Mucosa of rectum (tissue), 2 donors: Measurements from ENCODE around the gene KCTD8.

Source experiments
- H3K27ac ChIP-seq, 2 donors: one replicate each; pipeline ENCODE4 v1.7.0; 2013; ENCODE audit warnings: inconsistent platforms in 2 of 2, low read depth in 2 of 2, low read length in 2 of 2
- H3K27me3 ChIP-seq, 2 donors: one replicate each; pipeline ENCODE4 v1.7.0; 2013; ENCODE audit warnings: low read length in 2 of 2; ENCODE audit not compliant: control insufficient read depth in 2 of 2, insufficient read depth in 2 of 2
- H3K36me3 ChIP-seq, 2 donors: one replicate each; pipeline ENCODE4 v1.7.0; 2013; ENCODE audit warnings: low read length in 2 of 2; ENCODE audit not compliant: control insufficient read depth in 2 of 2, insufficient read depth in 2 of 2
- H3K4me1 ChIP-seq, 2 donors: one replicate each; pipeline ENCODE4 v1.7.0; 2013; ENCODE audit warnings: low read length in 2 of 2, mild to moderate bottlenecking in 1 of 2; ENCODE audit not compliant: control insufficient read depth in 2 of 2, insufficient read depth in 2 of 2
- H3K4me3 ChIP-seq, 2 donors: one replicate each; pipeline ENCODE4 v1.7.0; 2013; ENCODE audit warnings: low read length in 2 of 2
- H3K9ac ChIP-seq, 2 donors: one replicate each; pipeline ENCODE4 v1.7.0; 2013; ENCODE audit warnings: low read length in 2 of 2, low read depth in 1 of 2, mild to moderate bottlenecking in 1 of 2
- H3K9me3 ChIP-seq, 2 donors: one replicate each; pipeline ENCODE4 v1.7.0; 2013; ENCODE audit warnings: low read length in 2 of 2; ENCODE audit not compliant: control insufficient read depth in 2 of 2
- donor health status: healthy.
- donor health status: Normal muscosa, but diverticular disease.

Gene KCTD8

GRCh38 chr4:44448521-44449461 lies at the start of gene KCTD8:
TSS of gene KCTD8 (minus strand) at chr4:44448809.
- H3K4me1 ChIP-seq = peaks cover 4% of the 10 kb centered on the region in 2 donors
- H3K9me3 ChIP-seq = no peaks in the 10 kb centered on the region
- H3K36me3 ChIP-seq = no peaks in the 10 kb centered on the region
- peak within 1 kb of the TSS; percentile 66 to 71 for H3K4me3 ChIP-seq
- H3K27me3 ChIP-seq = peaks cover 10 to 20% of the 10 kb centered on the region in 2 donors
- peak within 1 kb of the TSS in 1 of 2 donors; percentile 23 for H3K27ac ChIP-seq
- H3K9ac ChIP-seq = peak within 1 kb of the TSS in 1 of 2 donors; percentile 43

GRCh38 chr4:44494810-44495701 lies 46.4 kb upstream of the KCTD8 start:
- H3K27ac ChIP-seq = no peak overlapping the region
- no peaks in the 10 kb centered on the region for H3K27me3 ChIP-seq
- H3K4me1 ChIP-seq = no peaks in the 10 kb centered on the region
- no peak overlapping the region for H3K9ac ChIP-seq
- H3K4me3 ChIP-seq = no peak overlapping the region
- no peaks in the 10 kb centered on the region for H3K9me3 ChIP-seq
- no peaks in the 10 kb centered on the region for H3K36me3 ChIP-seq

GRCh38 chr4:44493924-44494323 lies 45.3 kb upstream of the KCTD8 start:
- H3K27me3 ChIP-seq = no peaks in the 10 kb centered on the region
- no peaks in the 10 kb centered on the region for H3K4me1 ChIP-seq
- no peak overlapping the region for H3K4me3 ChIP-seq
- no peaks in the 10 kb centered on the region for H3K9me3 ChIP-seq
- no peaks in the 10 kb centered on the region for H3K36me3 ChIP-seq
- H3K27ac ChIP-seq = no peak overlapping the region
- H3K9ac ChIP-seq = no peak overlapping the region

- H3K4me3 ChIP-seq = no peak overlapping the region
- no peaks in the 10 kb centered on the region for H3K36me3 ChIP-seq
- H3K9ac ChIP-seq = no peak overlapping the region
- no peaks in the 10 kb centered on the region for H3K27me3 ChIP-seq
- H3K9me3 ChIP-seq = peaks cover 0 to 3% of the 10 kb centered on the region in 2 donors
- H3K27ac ChIP-seq = no peak overlapping the region
- no peaks in the 10 kb centered on the region for H3K4me1 ChIP-seq
Measured at GRCh38 chr4:44487341-44487740, 38.7 kb upstream of the KCTD8 start.

DNA sequence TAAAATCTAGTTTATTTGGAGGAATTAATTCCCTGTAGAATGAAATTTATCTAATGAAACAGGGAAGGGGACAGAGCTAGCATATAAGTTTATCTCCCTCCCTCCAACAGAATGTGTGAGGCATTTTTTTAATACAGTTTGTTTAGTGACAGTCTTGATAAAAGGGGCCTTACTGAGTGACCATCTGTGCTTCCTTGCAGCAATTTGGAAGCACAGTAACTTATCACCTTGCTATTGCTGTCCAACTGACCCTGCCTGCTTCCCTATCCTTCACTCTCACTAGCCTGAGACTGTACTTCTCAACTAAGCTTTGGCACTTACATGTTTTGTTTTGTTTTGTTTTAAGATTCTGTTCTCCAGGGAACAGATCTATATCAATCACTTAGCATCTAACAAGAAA lies 31.1 kb upstream of the KCTD8 start:
- no peaks in the 10 kb centered on the region for H3K36me3 ChIP-seq
- H3K4me3 ChIP-seq = no peak overlapping the region
- H3K27ac ChIP-seq = no peak overlapping the region
- H3K27me3 ChIP-seq = no peaks in the 10 kb centered on the region
- H3K4me1 ChIP-seq = no peaks in the 10 kb centered on the region
- no peaks in the 10 kb centered on the region for H3K9me3 ChIP-seq
- no peak overlapping the region for H3K9ac ChIP-seq

GRCh38 chr4:44462259-44462658 lies 13.7 kb upstream of the KCTD8 start:
- Histone ChIP-seq H3K9ac (no peak overlapping the region), H3K4me1 (no peaks in the 10 kb centered on the region), H3K27ac (no peak overlapping the region), H3K27me3 (no peaks in the 10 kb centered on the region), H3K9me3 (no peaks in the 10 kb centered on the region), H3K36me3 (no peaks in the 10 kb centered on the region), H3K4me3 (no peak overlapping the region)

DNA sequence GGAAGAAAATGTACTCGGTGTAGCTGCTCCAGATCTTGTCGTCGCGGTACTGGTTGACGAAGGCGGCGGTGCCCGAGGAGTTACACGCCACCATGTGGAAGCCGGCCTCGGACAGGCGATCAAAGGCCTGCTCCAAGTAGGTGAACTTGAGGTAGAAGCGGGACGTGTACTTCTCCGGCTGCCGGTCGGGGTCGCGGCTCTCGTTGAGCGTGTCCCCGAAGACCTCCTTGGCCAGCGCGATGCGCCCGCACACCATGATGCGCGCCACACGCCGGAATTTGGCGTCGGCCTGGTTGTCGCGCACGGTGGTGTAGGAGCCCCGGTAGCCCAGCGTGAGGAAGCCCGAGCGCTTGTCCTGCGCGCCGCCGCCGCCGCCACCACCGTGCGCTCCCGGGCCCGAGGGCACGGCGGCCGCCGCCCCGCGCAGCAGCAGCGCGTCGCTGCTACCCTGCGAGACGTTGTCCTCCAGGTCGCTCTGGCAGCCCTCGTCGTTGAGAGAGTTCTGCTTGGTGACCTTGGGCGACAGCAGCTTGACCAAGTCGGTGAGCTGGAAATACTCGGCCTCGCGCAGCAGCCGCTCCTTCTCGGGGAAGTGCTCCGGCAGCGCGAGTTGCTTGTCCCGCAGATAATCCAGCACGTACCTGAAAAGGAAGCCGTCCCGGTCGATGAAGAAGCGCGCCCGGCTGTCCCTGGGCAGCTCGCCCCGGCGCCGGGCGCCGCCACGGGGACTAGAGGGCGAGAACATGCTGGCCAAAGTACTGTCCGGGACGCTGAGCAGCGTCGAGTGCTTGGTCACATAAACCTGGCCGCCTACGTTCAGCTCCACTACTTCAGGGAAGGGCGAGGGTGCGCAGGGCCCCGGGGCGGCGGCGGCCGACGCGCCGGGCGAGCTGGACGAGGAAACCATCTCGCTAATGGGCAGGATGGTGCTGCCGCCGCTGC lies 775 bp downstream of the KCTD8 start:
- Histone ChIP-seq H3K4me1 (peaks cover 4% of the 10 kb centered on the region in 2 donors), H3K27ac (peak overlapping the region in 1 of 2 donors; percentile 23), H3K27me3 (peaks cover 10 to 20% of the 10 kb centered on the region in 2 donors), H3K9me3 (no peaks in the 10 kb centered on the region), H3K36me3 (no peaks in the 10 kb centered on the region), H3K9ac (no peak overlapping the region), H3K4me3 (peak overlapping the region; percentile 33 to 66)

- Histone ChIP-seq H3K9me3 (no peaks in the 10 kb centered on the region), H3K4me1 (peaks cover 4% of the 10 kb centered on the region in 2 donors), H3K9ac (no peak overlapping the region), H3K4me3 (peak overlapping the region in 1 of 2 donors; percentile 26), H3K27me3 (peaks cover 10 to 18% of the 10 kb centered on the region in 2 donors), H3K27ac (no peak overlapping the region), H3K36me3 (no peaks in the 10 kb centered on the region)
Measured at GRCh38 chr4:44446801-44447562, 1.6 kb downstream of the KCTD8 start.

- Histone ChIP-seq H3K9me3 (no peaks in the 10 kb centered on the region), H3K27ac (no peak overlapping the region), H3K27me3 (peaks cover 10 to 17% of the 10 kb centered on the region in 2 donors), H3K9ac (no peak overlapping the region), H3K4me1 (peaks cover 4% of the 10 kb centered on the region in 2 donors), H3K4me3 (no peak overlapping the region), H3K36me3 (no peaks in the 10 kb centered on the region)
Measured at GRCh38 chr4:44446191-44446590, 2.4 kb downstream of the KCTD8 start.
